Measurements from ENCODE around the gene ERAP2. TPM values are rescaled to one million over a fixed set of nuclear protein-coding genes. Genes with fewer than 3 reads are reported as not detected.

ERAP2 gene
- total RNA-seq, 1 donor from 2014 or later = not detected

DNA sequence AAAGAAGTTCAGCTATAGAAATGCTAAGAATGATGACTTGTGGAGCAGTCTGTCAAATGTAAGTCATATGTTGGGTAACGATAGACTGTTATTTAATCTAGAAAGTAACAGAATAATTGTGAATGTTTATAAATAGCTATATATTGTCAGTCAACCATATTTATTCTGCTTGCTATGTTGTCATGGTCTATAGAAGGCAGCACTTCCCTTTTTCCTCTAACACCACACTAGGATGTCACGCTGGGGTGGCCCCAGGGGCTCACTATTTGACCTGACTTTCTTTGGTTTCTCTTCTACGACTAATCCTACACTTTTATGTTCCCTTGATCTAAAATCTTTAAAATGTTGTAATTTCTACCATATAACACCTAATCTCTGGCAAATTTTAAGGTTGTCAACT, 20.5 kb downstream of the ERAP2 start:
- Mint-ChIP-seq H3K27me3 (no peaks in the 10 kb centered on the region), H3K36me3 (ENCODE audit: insufficient read depth) (no peaks in the 10 kb centered on the region), H3K9me3 (ENCODE audit: low read depth) (no peaks in the 10 kb centered on the region), H3K4me1 (ENCODE audit: low read depth) (no peaks in the 10 kb centered on the region), H3K27ac (no peak overlapping the region), H3K4me3 (ENCODE audit: low read depth) (no peak overlapping the region)
- DNase-seq (ENCODE audit: low spot score, unreplicated experiment) = no peak
- TF ChIP-seq, protein P1, sequence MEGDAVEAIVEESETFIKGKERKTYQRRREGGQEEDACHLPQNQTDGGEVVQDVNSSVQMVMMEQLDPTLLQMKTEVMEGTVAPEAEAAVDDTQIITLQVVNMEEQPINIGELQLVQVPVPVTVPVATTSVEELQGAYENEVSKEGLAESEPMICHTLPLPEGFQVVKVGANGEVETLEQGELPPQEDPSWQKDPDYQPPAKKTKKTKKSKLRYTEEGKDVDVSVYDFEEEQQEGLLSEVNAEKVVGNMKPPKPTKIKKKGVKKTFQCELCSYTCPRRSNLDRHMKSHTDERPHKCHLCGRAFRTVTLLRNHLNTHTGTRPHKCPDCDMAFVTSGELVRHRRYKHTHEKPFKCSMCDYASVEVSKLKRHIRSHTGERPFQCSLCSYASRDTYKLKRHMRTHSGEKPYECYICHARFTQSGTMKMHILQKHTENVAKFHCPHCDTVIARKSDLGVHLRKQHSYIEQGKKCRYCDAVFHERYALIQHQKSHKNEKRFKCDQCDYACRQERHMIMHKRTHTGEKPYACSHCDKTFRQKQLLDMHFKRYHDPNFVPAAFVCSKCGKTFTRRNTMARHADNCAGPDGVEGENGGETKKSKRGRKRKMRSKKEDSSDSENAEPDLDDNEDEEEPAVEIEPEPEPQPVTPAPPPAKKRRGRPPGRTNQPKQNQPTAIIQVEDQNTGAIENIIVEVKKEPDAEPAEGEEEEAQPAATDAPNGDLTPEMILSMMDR (IDR thresholded peaks at IDR 0.05; ENCODE audit: unreplicated experiment) = no peak

DNA sequence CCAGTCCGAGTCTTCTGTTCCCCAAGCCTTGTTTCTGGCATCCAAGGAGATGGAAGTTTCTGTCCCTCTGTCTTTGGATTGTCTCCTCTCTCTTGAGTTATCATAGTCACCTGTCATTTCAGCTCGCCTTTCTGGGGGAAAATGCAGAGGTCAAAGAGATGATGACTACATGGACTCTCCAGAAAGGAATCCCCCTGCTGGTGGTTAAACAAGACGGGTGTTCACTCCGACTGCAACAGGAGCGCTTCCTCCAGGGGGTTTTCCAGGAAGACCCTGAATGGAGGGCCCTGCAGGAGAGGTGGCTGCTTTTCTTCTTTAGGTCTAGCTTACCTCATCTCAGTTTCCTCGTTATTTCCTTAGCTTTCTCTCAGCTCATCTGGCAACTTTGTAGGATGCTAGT, 25.1 kb downstream of the ERAP2 start:
- Mint-ChIP-seq H3K4me3 (ENCODE audit: low read depth) (no peak overlapping the region), H3K27ac (no peak overlapping the region), H3K9me3 (ENCODE audit: low read depth) (no peaks in the 10 kb centered on the region), H3K4me1 (ENCODE audit: low read depth) (no peaks in the 10 kb centered on the region), H3K27me3 (no peaks in the 10 kb centered on the region), H3K36me3 (ENCODE audit: insufficient read depth) (no peaks in the 10 kb centered on the region)
- TF ChIP-seq, protein P1 (IDR thresholded peaks at IDR 0.05; ENCODE audit: unreplicated experiment) = no peak
- no peak for DNase-seq (ENCODE audit: low spot score, unreplicated experiment)

DNA sequence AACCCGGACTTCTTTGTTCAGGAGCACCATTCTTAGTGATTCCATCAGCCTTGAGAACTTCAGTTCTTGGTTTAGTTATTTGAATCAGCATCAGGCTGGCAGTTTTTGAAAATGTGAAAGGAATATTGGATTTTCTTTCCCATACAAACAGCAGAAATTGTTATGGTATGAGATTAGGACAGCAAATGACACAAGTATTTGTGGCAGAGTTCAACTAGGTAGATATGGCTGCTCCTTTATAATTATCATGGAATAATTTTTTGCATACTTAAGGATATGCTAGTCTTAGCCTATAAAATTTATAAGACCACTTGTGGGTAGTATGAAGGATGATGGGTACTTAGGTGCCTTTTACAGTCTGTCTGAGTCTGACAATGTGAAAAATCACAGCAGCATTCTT, 25.5 kb downstream of the ERAP2 start:
- no peak for DNase-seq (ENCODE audit: low spot score, unreplicated experiment)
- Mint-ChIP-seq H3K27ac (no peak overlapping the region), H3K9me3 (ENCODE audit: low read depth) (no peaks in the 10 kb centered on the region), H3K4me1 (ENCODE audit: low read depth) (no peaks in the 10 kb centered on the region), H3K4me3 (ENCODE audit: low read depth) (no peak overlapping the region), H3K27me3 (no peaks in the 10 kb centered on the region), H3K36me3 (ENCODE audit: insufficient read depth) (no peaks in the 10 kb centered on the region)
- TF ChIP-seq, protein P1 (IDR thresholded peaks at IDR 0.05; ENCODE audit: unreplicated experiment) = no peak

DNA sequence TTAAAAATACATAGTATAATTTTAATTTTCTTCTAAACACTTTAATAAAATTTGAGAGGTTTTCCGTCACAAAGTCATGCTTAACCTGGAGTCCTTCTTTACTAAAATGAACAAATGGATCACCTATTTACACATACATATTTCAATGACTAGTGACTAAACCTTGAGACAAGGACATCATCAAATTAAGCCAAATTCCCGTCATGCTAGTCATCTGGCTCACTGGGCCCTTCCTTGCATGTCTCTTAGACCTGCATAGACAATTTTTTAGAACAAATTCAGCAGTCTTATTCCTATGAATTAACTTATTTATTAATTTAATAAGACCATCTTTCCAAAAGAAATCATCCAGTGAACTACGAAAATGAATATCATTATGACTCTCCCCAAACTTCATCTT, 26.6 kb downstream of the ERAP2 start:
- Mint-ChIP-seq H3K4me3 (ENCODE audit: low read depth) (no peak overlapping the region), H3K4me1 (ENCODE audit: low read depth) (no peaks in the 10 kb centered on the region), H3K36me3 (ENCODE audit: insufficient read depth) (no peaks in the 10 kb centered on the region), H3K9me3 (ENCODE audit: low read depth) (no peaks in the 10 kb centered on the region), H3K27me3 (no peaks in the 10 kb centered on the region), H3K27ac (no peak overlapping the region)
- TF ChIP-seq, protein P1 (IDR thresholded peaks at IDR 0.05; ENCODE audit: unreplicated experiment) = no peak
- DNase-seq (ENCODE audit: low spot score, unreplicated experiment) = no peak

DNA sequence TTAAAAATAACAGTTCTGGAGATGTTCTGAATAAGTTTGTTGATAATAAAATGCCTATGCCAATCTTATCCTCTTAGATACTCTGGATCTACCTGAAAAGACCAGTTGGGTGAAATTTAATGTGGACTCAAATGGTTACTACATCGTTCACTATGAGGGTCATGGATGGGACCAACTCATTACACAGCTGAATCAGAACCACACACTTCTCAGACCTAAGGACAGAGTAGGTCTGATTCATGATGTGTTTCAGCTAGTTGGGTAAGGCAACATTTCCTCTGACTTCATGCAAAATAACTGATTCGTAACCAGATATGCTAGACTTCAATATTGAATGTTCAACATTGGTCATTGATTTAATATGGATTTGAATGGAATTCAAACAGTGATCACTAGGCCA, 27.0 kb downstream of the ERAP2 start:
- Mint-ChIP-seq H3K27ac (no peak overlapping the region), H3K4me3 (ENCODE audit: low read depth) (no peak overlapping the region), H3K9me3 (ENCODE audit: low read depth) (no peaks in the 10 kb centered on the region), H3K36me3 (ENCODE audit: insufficient read depth) (no peaks in the 10 kb centered on the region), H3K27me3 (no peaks in the 10 kb centered on the region), H3K4me1 (ENCODE audit: low read depth) (no peaks in the 10 kb centered on the region)
- TF ChIP-seq, protein P1 (IDR thresholded peaks at IDR 0.05; ENCODE audit: unreplicated experiment) = no peak
- no peak for DNase-seq (ENCODE audit: low spot score, unreplicated experiment)

Data from progenitor cell of endocrine pancreas (in vitro differentiated cells).